ENCODE measurements around the gene AVPR2. TPM values are rescaled to one million over a fixed set of nuclear protein-coding genes. Genes with fewer than 3 reads are reported as not detected.

Gene AVPR2
- polyA plus RNA-seq, 2 of the 4 experiments (the other 2 are of a cell fraction): not detected

GRCh38 chrX:153927672-153927921 is 23.1 kb downstream of the AVPR2 start:
- peak; percentile 1 to 17; a peak in 4 of 6 replicates for ATAC-seq
- peak in 1 of 2 experiments; percentile 15 for DNase-seq (ENCODE audit: low read depth in 1 of 2, low spot score in 1 of 2)
- TF ChIP-seq ZSCAN20 (CRISPR knock-in tag; IDR thresholded peaks at IDR 0.05) (no peak), HDAC2 (IDR thresholded peaks at IDR 0.05) (no peak), FOSL2 (IDR thresholded peaks at IDR 0.05) (no peak), FOSL2 (CRISPR knock-in tag; IDR thresholded peaks at IDR 0.05) (no peak), REST (IDR thresholded peaks at IDR 0.05) (no peak), NFE2L2 (conservative IDR thresholded peaks at IDR 0.05; ENCODE audit: low read length) (no peak), GATA3 (IDR thresholded peaks at IDR 0.05; ENCODE audit: borderline replicate concordance) (no peak), FOXS1 (CRISPR knock-in tag; IDR thresholded peaks at IDR 0.05) (no peak), USF2 (IDR thresholded peaks at IDR 0.05) (no peak), CHD2 (IDR thresholded peaks at IDR 0.05; ENCODE audit: low read length, partially characterized antibody) (no peak)
- Histone ChIP-seq H3K4me3 (peak overlapping the region; percentile 84), H3K27ac (peak overlapping the region; percentile 96 to 99), H3K4me1 (peaks cover 14% of the 10 kb centered on the region), H3K9me3 (no peaks in the 10 kb centered on the region), H3K4me2 (peak overlapping the region; percentile 93)
- FAIRE-seq: no peak
- ChIA-PET CTCF (interaction anchor here (0.9 to 25.1 kb wide), 6 partner anchors 12 to 986 kb away, joined by 3 to 363 read pairs (median 4); partner anchors contain the start of gene RENBP), POLR2A (interaction anchor here (1.0 to 1.6 kb wide), 5 partner anchors 21 to 986 kb away, joined by 4 to 12 read pairs (median 4); partner anchors contain the start of genes IDH3G and SSR4)
- WGBS (ENCODE audit: missing lambda C conversion rate): 0% methylated on average over 5 of the region's 8 CpGs

- DNase-seq (ENCODE audit: low read depth in 1 of 2, low spot score in 1 of 2) (peak; percentile 98 to 99), FAIRE-seq (peak; percentile 97), ATAC-seq (peak; percentile 88 to 95)
- H3K27ac ChIP-seq: peak overlapping the region; percentile 96 to 99
- ChIA-PET CTCF (interaction anchor here (0.9 to 25.1 kb wide), 7 partner anchors 12 to 987 kb away, joined by 3 to 363 read pairs (median 5); partner anchors contain the start of gene RENBP), POLR2A (interaction anchor here (0.5 to 1.6 kb wide), 15 partner anchors 8 to 987 kb away, joined by 3 to 12 read pairs (median 4); partner anchors contain the start of genes HCFC1, IDH3G and SSR4)
- no peaks in the 10 kb centered on the region for H3K9me3 ChIP-seq
- H3K4me3 ChIP-seq: peak overlapping the region; percentile 84
- TF ChIP-seq USF2 (IDR thresholded peaks at IDR 0.05): peak; percentile 93
- TF ChIP-seq FOXS1 (CRISPR knock-in tag; IDR thresholded peaks at IDR 0.05): no peak
- TF ChIP-seq CTCF (IDR thresholded peaks at IDR 0.05): peak; percentile 26
- TF ChIP-seq GATA3 (IDR thresholded peaks at IDR 0.05; ENCODE audit: borderline replicate concordance): peak; percentile 46; the same call in 1 of the 2 replicates
- peak; percentile 84 for TF ChIP-seq PBX3 (IDR thresholded peaks at IDR 0.05)
- no peak for TF ChIP-seq EHF (CRISPR knock-in tag; IDR thresholded peaks at IDR 0.05)
- peak; percentile 64; the same call in 2 of the 3 replicates for TF ChIP-seq BCL3 (IDR thresholded peaks at IDR 0.05)
- peak; percentile 85; the same call in 1 of the 2 replicates for TF ChIP-seq PHF8 (IDR thresholded peaks at IDR 0.05; ENCODE audit: borderline replicate concordance, low read depth)
- 0 out of 2 replicates have a peak, but pooled peaks have one; percentile 20 for TF ChIP-seq TFCP2L1 (CRISPR knock-in tag; IDR thresholded peaks at IDR 0.05)
- peak; percentile 59 to 87; a peak in 4 of 5 replicates for TF ChIP-seq JUN (IDR thresholded peaks at IDR 0.05)
- peak; percentile 62; the same call in 1 of the 2 replicates for TF ChIP-seq MAX (IDR thresholded peaks at IDR 0.05)
- peak; percentile 50 for TF ChIP-seq POLR2A (IDR thresholded peaks at IDR 0.05; ENCODE audit: low read length)
- TF ChIP-seq BHLHE40 (IDR thresholded peaks at IDR 0.05; ENCODE audit: low read depth, low read length): peak; percentile 45; the same call in 1 of the 2 replicates
- TF ChIP-seq CBX2 (IDR thresholded peaks at IDR 0.05; ENCODE audit: borderline replicate concordance, low read depth): no peak
- TF ChIP-seq CHD2 (IDR thresholded peaks at IDR 0.05; ENCODE audit: low read length, partially characterized antibody): peak; percentile 19
- WGBS (ENCODE audit: missing lambda C conversion rate): 3% methylated on average over 27 of the region's 76 CpGs
- H3K4me1 ChIP-seq: peaks cover 17% of the 10 kb centered on the region
- H3K4me2 ChIP-seq: peak overlapping the region; percentile 93
Observed at GRCh38 chrX:153927922-153928760, 23.7 kb downstream of the AVPR2 start.
